CD4-positive, alpha-beta T cell treated with Interleukin-6 for 4 hours (primary cell): ENCODE data around the gene NFATC2IP.
A peak's percentile ranks its signal among the peaks of the same experiment; 100 is the strongest.
"Not testable (repeated sequence)": the region's sequence is repeated elsewhere in the genome, so short reads cannot be mapped to it uniquely, and the experiment has no call there.

Experiments used
- DNase-seq: peaks from one replicate; pipeline ENCODE4 v3.0.0-alpha.2; 2020; ENCODE audit warnings: mixed read lengths

NFATC2IP gene

GRCh38 chr16:28927815-28928214 lies 22.9 kb upstream of the NFATC2IP start:
- no peak for DNase-seq

GRCh38 chr16:28930203-28930602 lies 20.5 kb upstream of the NFATC2IP start:
- no peak for DNase-seq

GRCh38 chr16:28930652-28931051 lies 20.1 kb upstream of the NFATC2IP start:
- no peak for DNase-seq

DNA sequence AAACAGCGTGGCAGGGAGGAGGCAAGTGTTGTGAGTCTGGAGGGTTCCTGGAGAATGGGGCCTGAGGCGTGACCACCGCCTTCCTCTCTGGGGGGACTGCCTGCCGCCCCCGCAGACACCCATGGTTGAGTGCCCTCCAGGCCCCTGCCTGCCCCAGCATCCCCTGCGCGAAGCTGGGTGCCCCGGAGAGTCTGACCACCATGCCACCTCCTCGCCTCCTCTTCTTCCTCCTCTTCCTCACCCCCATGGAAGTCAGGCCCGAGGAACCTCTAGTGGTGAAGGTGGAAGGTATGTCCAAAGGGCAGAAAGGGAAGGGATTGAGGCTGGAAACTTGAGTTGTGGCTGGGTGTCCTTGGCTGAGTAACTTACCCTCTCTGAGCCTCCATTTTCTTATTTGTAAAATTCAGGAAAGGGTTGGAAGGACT lies 18.9 kb upstream of the NFATC2IP start, which contains the start of gene CD19:
TSS of gene CD19 (plus strand) at position 171 of the 425 bp plus-strand sequence. CDS start at position 201, 30 bp downstream.
- no peak for DNase-seq

DNA sequence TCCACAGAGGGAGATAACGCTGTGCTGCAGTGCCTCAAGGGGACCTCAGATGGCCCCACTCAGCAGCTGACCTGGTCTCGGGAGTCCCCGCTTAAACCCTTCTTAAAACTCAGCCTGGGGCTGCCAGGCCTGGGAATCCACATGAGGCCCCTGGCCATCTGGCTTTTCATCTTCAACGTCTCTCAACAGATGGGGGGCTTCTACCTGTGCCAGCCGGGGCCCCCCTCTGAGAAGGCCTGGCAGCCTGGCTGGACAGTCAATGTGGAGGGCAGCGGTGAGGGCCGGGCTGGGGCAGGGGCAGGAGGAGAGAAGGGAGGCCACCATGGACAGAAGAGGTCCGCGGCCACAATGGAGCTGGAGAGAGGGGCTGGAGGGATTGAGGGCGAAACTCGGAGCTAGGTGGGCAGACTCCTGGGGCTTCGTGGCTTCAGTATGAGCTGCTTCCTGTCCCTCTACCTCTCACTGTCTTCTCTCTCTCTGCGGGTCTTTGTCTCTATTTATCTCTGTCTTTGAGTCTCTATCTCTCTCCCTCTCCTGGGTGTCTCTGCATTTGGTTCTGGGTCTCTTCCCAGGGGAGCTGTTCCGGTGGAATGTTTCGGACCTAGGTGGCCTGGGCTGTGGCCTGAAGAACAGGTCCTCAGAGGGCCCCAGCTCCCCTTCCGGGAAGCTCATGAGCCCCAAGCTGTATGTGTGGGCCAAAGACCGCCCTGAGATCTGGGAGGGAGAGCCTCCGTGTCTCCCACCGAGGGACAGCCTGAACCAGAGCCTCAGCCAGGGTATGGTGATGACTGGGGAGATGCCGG lies 18.2 kb upstream of the NFATC2IP start:
- no peak for DNase-seq

DNA sequence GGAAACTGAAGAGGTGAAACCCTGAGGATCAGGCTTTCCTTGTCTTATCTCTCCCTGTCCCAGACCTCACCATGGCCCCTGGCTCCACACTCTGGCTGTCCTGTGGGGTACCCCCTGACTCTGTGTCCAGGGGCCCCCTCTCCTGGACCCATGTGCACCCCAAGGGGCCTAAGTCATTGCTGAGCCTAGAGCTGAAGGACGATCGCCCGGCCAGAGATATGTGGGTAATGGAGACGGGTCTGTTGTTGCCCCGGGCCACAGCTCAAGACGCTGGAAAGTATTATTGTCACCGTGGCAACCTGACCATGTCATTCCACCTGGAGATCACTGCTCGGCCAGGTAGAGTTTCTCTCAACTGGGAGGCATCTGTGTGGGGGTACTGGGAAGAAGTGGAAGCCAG lies 17.6 kb upstream of the NFATC2IP start:
- no peak for DNase-seq

DNA sequence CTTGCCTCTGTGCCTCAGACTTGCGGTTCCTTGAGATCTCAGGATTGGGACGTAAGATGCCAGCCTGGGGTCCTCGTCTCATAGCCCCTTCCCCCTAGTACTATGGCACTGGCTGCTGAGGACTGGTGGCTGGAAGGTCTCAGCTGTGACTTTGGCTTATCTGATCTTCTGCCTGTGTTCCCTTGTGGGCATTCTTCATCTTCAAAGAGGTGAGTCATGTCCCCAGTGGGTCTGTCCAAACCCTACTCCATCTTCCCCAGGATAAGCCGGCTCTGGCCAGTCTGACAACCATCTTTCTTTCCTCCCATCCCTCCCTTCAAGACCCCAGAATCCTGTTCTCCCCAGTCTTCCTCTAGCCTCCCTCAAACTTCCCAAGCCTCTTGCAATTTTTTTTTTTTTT lies 15.4 kb upstream of the NFATC2IP start:
- no peak for DNase-seq

- peak; percentile 81 for DNase-seq
Observed at GRCh38 chr16:28935924-28936783, 14.6 kb upstream of the NFATC2IP start.

- no peak for DNase-seq
Observed at GRCh38 chr16:28936784-28937155, 14.0 kb upstream of the NFATC2IP start.

DNA sequence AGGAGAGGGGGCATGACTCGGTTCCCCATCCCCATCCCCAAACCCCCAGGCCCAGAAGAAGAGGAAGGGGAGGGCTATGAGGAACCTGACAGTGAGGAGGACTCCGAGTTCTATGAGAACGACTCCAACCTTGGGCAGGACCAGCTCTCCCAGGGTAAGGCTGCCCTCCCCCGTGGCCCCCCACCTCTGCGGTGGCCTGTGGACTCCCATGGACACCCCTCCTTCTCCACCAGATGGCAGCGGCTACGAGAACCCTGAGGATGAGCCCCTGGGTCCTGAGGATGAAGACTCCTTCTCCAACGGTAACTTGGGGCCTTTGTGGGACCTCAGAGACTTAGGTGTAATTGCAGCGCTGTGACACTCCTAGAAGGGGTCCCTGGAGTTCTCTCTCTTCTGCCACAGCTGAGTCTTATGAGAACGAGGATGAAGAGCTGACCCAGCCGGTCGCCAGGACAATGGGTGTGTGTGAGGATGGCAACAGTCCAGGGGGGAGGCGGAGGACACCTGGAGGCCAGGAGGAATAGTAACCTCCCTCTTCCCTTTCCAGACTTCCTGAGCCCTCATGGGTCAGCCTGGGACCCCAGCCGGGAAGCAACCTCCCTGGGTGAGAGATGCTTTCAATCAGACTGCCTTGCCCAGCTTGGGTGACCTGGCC lies 13.4 kb upstream of the NFATC2IP start:
- DNase-seq = no peak

DNA sequence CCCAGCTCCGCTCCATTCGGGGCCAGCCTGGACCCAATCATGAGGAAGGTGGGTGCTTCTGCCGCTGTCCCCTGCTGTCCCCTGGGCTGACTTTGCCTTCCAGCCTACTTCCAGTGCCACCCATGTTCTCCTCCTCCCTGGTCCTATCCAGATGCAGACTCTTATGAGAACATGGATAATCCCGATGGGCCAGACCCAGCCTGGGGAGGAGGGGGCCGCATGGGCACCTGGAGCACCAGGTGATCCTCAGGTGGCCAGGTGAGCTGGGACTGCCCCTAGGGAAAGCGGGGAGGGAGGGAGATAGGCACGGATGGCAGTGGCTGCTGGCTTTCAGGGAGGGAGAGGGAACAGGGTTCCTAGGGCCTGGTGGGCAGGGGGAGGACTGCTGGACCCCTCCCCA lies 12.0 kb upstream of the NFATC2IP start:
- DNase-seq = no peak

- not testable (repeated sequence) for DNase-seq
Observed at GRCh38 chr16:28939825-28940224, 10.9 kb upstream of the NFATC2IP start.

GRCh38 chr16:28943281-28943680 lies 7.5 kb upstream of the NFATC2IP start:
- DNase-seq = no peak

DNA sequence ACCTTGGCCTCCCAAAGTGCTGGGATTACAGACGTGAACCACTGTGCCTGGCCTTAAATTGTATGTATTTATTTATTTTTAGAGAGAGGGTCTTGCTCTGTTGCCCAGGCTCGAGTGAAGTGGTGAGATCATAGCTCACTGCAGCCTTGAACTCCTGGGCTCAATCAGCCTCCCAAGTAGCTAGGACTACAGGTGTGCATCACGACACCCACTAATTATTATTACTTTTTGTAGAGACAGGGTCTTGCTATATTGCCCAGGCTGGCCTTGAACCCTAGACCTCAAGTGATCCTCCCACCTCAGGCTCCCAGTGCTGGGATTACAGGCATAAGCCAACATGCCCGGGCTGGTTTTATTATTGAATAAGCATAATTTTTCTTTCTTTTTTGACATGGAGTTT lies 4.1 kb upstream of the NFATC2IP start:
- no peak for DNase-seq

- no peak for DNase-seq
Observed at GRCh38 chr16:28951410-28951943, 740 bp downstream of the NFATC2IP start.

DNA sequence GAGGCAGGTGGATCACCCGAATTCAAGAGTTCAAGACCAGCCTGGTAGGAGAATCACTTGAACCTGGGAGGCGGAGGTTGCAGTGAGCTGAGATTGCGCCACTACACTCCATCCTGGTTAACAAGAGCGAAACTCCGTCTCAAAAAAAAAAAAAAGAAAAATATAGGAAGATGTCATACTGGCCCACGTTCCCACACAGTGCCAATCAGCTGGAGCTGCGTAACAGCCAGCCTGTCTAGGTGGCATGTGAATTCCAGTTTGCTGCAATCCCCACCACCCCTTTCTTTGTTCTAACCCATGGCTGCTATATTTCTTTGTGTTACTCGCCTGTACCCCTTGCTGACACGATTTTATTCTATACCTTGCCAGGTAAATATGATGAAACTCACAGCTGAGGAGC lies 7.5 kb downstream of the NFATC2IP start:
- DNase-seq = no peak

- DNase-seq = no peak
Observed at GRCh38 chr16:28958836-28959235, 8.1 kb downstream of the NFATC2IP start.

GRCh38 chr16:28964072-28964471 lies 13.3 kb downstream of the NFATC2IP start:
- DNase-seq = no peak

- DNase-seq = no peak
Observed at GRCh38 chr16:28964496-28964895, 13.8 kb downstream of the NFATC2IP start.

DNA sequence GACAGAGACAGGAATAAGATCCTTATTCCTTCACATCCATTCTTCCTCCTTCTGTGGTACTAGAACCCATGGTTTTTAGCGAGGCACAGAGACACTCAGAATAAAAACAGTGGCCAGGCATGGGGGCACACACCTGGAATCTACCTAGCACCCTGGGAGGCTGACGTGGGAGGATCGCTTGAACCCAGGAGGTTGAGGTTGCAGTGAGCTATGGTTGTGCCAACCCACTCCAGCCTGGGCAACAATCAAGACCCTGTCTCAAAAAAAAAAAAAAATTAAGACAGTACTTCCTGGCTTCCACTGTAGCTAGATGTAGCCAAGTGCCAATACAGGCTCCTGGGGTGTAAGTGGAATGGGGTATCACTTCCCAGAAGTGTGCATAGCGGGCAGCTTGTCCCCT lies 16.4 kb downstream of the NFATC2IP start:
- no peak for DNase-seq

DNA sequence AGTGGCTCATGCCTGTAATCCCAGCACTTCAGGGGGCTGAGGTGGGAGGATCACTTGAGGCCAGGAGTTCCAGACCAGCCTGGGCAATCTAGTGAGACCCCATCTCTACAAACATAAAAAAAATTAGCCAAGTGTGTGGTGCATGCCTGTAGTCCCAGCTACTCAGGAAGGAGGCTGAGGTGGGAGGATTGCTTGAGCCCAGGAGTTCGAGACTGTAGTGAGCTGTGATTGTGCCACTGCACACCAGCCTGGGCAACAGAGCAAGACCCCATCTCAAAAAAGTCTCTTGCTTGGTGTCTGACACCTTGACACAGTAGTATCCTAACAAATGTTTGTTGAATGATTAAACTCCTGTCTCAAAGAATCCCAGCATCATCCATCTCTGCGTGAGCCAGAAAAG lies 19.0 kb downstream of the NFATC2IP start:
- not testable (repeated sequence) for DNase-seq

DNA sequence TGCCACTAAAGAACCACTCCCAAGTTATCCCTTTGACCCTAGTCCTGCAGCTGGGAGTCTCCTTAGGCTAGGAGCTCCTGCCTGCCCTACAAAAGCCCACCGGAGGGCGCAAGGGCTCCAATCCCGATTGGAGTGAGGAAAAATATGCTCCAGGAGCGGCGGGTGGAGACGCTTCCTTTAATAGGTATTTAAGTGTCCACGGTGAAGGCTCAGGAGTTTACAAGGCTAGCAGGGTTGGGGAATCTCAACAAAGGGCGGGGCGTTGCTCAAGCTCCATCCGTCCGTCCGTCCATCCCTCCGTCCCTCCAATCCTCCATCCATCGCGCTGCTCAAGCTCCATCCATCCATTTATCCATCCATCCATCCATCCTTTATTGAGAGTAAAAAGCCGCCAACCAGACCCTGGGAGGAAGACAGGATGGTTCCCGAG lies 23.3 kb downstream of the NFATC2IP start:
- peak; percentile 59 for DNase-seq
